Urinary bladder (tissue), 4 donors: Measurements from ENCODE around the gene PSMG2. TPM values are rescaled to one million over a fixed set of nuclear protein-coding genes. Genes with fewer than 3 reads are reported as not detected.

Experiments
- DNase-seq: peaks from one replicate; pipeline ENCODE4 v3.0.0-alpha.2; 2015; ENCODE audit errors: extremely low spot score
- H3K27ac ChIP-seq: one replicate; pipeline ENCODE4 v1.5.1; 2013; ENCODE audit warnings: low read depth, mild to moderate bottlenecking, moderate library complexity
- H3K36me3 ChIP-seq: one replicate; pipeline ENCODE4 v1.6.1; 2013; ENCODE audit warnings: mild to moderate bottlenecking, moderate library complexity; ENCODE audit not compliant: insufficient read depth
- H3K4me1 ChIP-seq: one replicate; pipeline ENCODE4 v1.6.1; 2013; ENCODE audit warnings: mild to moderate bottlenecking, moderate library complexity; ENCODE audit not compliant: insufficient read depth
- H3K4me3 ChIP-seq: one replicate; pipeline ENCODE4 v1.5.1; 2013; ENCODE audit warnings: low read depth, low read length
- WGBS: extraction: QIAGEN DNeasy Blood & Tissue Kit; methylation state at CpG from one replicate; pipeline ENCODE4 v1.1.7; 2013; 5-methylcytosine and 5-hydroxymethylcytosine counted together
- polyA plus RNA-seq: library from polyadenylated mRNA; stranded (reverse); fragments of 200-250 nt; gene quantifications from one replicate; pipeline ENCODE4 v1.2.3, GENCODE V29; 2013
- total RNA-seq: library from RNA; depleted of rRNA; stranded (reverse); fragments of >200 nt; gene quantifications from one replicate; pipeline ENCODE4 v1.2.3, GENCODE V29; 2014
- donor health status: healthy with polysubstance abuse.
- donor health status: healthy.

The PSMG2 gene
- total and polyA plus RNA-seq, 2 donors: 100 to 103 TPM

DNA sequence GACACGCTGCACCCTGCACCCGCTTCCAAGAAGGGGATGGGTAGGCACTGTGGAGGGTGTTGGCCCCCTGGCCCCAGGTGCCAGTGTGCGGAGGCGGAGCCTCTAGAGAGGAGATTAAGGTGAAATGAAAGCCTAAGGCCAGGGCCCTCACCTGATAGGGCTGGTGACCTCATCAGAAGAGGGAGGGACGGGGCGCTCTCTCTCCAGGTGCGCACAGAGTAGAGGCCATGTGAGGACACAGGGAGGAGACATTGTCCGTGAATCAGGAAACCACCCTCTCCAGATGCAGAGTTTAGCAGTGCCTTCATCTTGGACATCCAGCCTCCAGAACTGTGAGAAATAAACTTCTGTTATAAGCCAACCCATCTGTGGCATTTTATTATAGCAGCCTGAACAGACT, 62.3 kb downstream of the PSMG2 start:
- Histone ChIP-seq H3K4me3 (no peak overlapping the region), H3K27ac (no peak overlapping the region), H3K4me1 (no peaks in the 10 kb centered on the region), H3K36me3 (no peaks in the 10 kb centered on the region)
- WGBS: 75% methylated on average over 8 of the region's 8 CpGs
- DNase-seq: no peak

DNA sequence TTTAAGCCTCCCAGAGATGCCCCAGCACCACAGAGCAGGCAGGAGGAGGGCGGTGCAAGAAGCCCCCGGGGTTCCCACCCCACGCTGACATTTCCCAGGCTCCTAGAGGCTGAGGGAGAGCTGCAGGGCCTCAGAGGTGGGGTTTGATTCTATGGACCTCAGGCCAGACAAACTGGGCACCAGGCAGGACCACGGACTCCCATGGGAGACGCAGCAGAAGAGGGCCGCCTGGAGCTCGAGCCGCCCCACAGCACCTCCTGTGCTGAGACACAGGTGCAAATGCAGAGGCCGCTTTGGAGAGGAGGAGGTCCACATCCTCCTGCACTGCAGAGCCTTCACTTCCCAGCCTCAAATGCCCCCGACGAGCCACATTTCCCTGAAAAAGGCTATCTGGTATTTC, 62.7 kb downstream of the PSMG2 start:
- WGBS: 88% methylated on average over 11 of the region's 11 CpGs
- Histone ChIP-seq H3K4me1 (no peaks in the 10 kb centered on the region), H3K27ac (no peak overlapping the region), H3K36me3 (no peaks in the 10 kb centered on the region), H3K4me3 (no peak overlapping the region)
- no peak for DNase-seq

DNA sequence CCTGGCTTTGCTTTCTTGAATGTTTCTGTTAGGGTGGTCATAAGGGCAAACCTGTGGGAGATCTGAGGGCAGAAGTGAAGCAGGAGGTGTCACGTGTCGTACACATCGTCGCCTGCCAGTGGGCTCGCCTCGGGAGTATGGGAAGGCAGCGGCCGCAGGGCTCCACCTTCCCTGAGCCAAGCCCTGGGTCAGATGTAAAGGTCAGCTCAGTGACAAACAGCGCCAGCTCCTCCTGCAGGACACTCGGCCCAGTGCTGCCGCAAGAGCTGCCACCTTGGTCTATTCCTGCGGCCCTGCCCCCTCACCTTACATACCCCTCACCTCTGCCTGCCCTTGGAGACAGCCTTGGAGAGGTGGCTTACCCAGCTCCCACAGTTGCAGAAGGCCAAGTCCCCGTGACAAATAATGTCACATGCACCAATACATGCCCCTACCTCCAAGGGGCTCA, 64.2 kb downstream of the PSMG2 start:
- H3K27ac ChIP-seq: no peak overlapping the region
- 47% methylated on average over 13 of the region's 13 CpGs for WGBS
- no peak for DNase-seq
- H3K4me1 ChIP-seq: no peaks in the 10 kb centered on the region
- no peaks in the 10 kb centered on the region for H3K36me3 ChIP-seq
- H3K4me3 ChIP-seq: no peak overlapping the region

DNA sequence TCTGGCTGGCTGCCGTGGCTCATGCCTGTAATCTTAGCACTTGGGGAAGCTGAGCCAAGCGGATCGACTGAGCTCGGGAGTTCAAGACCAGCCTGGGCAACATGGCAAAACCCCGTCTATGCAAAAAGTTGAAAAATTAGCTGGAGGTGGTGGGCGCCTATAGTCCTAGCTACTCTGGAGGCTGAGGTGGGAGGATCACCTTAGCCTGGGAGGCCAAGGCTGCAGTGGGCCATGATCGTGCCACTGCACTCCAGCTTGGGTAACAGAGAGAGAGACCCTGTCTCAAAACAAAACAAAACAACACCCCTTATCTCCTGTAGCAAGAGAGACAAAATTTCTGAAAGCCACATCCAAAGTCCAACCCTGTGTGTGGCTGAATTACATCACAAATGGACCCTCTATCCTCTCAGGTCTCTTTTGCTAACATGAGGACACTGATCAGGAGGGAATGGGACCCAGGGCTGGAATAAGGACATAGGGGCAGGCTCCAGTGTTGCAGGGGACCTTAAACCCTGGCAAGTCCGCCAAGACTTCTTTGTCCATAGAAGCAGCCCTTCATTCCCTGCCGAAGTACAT, 64.8 kb downstream of the PSMG2 start:
- Histone ChIP-seq H3K27ac (no peak overlapping the region), H3K36me3 (no peaks in the 10 kb centered on the region), H3K4me1 (no peaks in the 10 kb centered on the region), H3K4me3 (no peak overlapping the region)
- WGBS: 95% methylated on average over 9 of the region's 9 CpGs
- no peak for DNase-seq

DNA sequence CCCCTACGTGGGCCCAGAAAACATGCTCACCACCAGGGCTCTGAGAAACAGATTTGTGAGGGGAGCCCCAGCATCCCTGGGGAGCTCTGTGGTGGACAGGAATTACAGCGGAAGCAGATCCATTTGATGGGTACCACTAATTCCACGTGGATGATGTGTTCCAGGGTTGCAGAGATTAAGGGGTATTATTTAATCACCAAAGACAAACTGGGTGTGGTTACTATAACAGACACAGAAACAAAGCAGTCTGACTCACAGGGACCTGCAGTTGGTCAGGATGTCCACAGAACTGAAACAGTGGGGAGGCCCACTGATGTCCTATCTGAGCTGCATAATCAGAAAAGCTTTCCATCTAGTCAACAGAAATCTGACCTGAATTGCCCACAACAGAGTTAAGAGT, 65.8 kb downstream of the PSMG2 start:
- Histone ChIP-seq H3K4me1 (no peaks in the 10 kb centered on the region), H3K36me3 (no peaks in the 10 kb centered on the region), H3K4me3 (no peak overlapping the region), H3K27ac (no peak overlapping the region)
- DNase-seq: no peak
- 78% methylated on average over 3 of the region's 3 CpGs for WGBS

DNA sequence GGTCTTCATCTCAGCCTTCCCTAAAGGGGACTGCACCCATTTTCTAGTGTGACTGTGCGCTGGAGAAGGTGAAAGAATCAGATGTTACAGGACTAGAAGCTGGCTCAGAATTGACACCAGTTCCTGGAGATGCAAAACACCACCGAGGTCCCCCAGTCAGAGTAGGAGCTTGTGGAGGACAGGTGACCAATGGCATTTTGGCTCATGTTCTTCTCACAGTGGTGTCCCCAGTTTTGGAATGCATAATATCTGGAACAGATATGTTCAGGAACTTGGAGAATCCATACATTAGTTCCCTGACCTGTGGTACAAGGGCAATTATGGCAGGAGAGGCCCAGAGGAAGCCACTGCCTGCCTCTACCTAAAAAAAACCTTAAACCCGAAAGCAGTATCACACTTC, 66.3 kb downstream of the PSMG2 start:
- Histone ChIP-seq H3K4me1 (no peaks in the 10 kb centered on the region), H3K27ac (no peak overlapping the region), H3K4me3 (no peak overlapping the region), H3K36me3 (no peaks in the 10 kb centered on the region)
- no peak for DNase-seq
- 93% methylated on average over 3 of the region's 3 CpGs for WGBS

DNA sequence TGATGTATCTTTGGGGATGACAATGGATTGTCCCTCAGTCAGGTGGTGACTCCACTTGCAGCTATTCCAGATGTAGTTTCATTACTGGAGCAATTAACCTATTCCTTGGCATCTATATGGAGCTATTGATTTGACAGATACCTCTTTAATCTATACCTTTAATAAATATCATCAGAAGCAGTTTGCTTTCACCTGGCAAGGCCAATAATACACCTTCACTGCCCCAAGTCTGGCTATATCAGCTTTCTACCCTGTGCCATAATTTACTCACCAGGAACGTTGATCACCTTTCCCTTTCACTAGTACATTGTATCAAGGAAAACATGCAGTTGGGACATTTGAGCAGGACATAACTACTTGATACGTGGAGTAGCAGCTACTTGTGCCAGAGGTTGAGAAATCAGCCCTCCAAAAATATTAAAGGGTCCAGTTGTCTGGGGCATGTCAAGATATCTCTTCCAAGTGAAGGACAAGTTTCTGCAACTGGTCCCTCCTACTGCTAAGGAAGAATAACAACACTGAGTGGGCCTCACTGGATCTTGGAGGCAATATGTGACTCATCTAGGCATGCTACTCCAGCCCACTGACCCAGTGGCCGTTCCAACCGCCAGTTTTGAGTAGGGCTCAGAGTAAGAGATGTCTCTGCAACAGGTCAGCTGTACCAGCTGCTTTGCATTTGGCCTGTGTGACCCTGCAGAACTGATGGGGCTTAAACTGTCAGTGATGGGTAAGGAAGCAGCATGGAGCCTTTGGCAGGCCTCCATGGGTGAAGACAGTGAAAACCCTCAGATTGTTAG, 67.0 kb downstream of the PSMG2 start:
- WGBS: 76% methylated on average over 4 of the region's 4 CpGs
- Histone ChIP-seq H3K4me3 (no peak overlapping the region), H3K4me1 (no peaks in the 10 kb centered on the region), H3K27ac (no peak overlapping the region), H3K36me3 (no peaks in the 10 kb centered on the region)
- DNase-seq: no peak

DNA sequence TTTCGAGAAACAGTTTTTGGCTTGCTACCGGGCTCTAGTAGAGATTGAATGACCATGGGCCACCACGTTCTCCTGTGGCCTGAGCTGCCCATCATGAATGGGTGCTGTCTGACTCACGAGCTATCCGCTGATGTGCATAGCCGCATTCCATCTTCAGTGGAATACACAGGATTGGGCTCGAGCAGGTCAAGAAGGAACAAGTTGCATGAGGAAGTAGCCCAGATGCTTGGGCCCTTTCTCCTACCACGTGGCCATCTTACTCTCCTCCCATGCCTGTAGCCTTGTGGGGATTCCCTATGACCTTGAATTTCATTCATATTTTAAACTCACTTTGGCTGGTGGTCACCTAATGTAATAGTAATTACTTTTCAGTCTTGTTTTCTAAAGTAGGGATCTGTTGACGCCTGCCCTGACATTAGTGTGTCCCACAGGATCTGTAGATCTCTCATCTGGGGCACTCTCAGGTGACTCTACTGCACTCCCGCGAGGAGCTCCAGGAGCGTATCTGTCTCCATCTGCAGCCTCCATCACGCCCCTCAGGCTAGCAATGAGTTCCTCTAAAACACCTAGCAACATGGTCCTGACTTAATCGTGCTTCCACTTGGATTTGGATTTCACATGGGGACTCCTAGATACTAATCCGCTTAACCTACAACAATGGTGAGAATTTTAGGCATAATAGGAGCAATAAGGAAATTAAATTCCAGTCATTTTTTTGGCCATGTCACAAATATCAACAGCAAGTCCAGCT, 67.8 kb downstream of the PSMG2 start:
- Histone ChIP-seq H3K27ac (no peak overlapping the region), H3K4me1 (no peaks in the 10 kb centered on the region), H3K36me3 (no peaks in the 10 kb centered on the region), H3K4me3 (no peak overlapping the region)
- 84% methylated on average over 15 of the region's 15 CpGs for WGBS
- DNase-seq: no peak

DNA sequence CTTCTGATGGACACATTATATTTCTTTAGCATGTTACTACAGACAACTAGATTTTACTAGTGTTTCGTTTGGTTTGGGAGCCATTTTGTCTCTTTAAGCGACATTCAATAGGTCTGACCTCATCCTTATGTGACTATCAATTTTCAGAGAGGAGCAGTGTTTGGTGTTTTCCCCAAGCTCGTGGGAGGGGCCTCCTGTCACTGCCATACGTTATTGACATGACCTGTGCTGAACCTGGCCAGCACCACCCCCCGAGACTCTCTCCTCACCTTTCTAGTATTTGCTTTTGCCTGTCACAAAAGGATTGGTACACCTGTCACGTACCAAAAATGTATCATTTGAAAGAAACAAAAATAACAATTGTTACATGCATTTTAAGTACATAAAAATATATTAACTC, 69.3 kb downstream of the PSMG2 start:
- Histone ChIP-seq H3K36me3 (no peaks in the 10 kb centered on the region), H3K4me3 (no peak overlapping the region), H3K4me1 (no peaks in the 10 kb centered on the region), H3K27ac (no peak overlapping the region)
- WGBS: 81% methylated on average over 6 of the region's 6 CpGs
- no peak for DNase-seq

DNA sequence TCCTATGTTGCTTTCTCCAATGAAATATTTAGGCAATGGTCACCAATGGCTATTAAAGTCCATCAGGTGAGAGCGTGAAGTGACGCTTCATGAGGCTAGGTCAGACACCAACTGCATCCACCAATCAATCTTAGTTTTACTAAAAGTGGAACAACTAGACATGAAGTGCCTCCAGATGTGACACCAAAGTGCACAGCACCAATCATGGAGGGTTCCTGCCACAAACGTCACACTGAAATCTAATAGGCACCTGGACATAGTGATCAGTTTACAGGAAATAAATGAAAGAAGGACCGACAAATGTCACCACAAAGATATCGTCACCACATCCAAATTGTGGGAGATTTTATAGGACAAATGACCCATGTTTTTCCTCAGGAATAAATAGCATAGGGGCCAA, 70.5 kb downstream of the PSMG2 start:
- H3K4me3 ChIP-seq: no peak overlapping the region
- H3K4me1 ChIP-seq: no peaks in the 10 kb centered on the region
- H3K36me3 ChIP-seq: no peaks in the 10 kb centered on the region
- no peak overlapping the region for H3K27ac ChIP-seq
- WGBS: 88% methylated on average over 5 of the region's 5 CpGs
- DNase-seq: no peak

DNA sequence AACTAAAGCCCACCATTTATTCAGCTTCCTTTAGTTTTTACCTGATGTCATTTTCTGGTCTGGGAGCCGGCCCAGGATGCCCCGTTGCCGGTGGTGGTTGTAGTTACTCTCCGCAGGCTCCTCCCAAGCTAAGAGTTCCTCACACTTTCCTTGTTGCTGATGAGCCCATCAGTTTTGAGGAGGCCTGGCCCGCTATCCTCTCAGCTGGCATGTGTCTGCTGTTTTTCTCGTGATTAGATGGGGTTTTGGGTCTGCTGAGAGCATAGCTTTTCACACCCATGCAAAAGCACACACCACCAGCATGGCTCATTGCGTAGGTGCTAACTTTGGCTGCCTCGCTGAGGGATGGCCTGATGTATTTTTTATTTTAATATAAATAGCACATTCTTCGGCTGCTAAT, 72.1 kb downstream of the PSMG2 start:
- Histone ChIP-seq H3K36me3 (no peaks in the 10 kb centered on the region), H3K4me3 (no peak overlapping the region), H3K27ac (no peak overlapping the region), H3K4me1 (no peaks in the 10 kb centered on the region)
- DNase-seq: no peak
- WGBS: 85% methylated on average over 9 of the region's 9 CpGs
